ENCODE measurements around the gene ETV6.

DNA sequence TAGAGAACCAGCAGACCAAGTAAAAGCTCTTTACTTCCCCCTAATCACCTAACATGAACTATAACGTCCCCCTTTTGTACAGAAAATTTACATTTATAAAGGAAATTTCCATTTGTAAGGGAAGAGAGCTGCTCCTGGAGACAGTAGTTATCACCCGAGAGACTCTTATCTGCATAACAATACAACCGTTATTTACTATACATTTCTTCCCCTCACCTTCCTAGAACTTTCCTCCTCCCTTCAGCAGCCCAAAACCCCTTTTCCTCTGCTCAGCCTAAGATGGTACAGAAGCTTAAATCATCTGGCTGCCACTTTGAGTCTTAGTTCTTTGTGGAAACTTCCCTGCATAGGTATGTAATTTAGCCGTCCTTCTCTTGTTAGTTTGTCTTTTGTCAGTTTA is 40.4 kb upstream of the ETV6 start:
- TF ChIP-seq, protein P1, sequence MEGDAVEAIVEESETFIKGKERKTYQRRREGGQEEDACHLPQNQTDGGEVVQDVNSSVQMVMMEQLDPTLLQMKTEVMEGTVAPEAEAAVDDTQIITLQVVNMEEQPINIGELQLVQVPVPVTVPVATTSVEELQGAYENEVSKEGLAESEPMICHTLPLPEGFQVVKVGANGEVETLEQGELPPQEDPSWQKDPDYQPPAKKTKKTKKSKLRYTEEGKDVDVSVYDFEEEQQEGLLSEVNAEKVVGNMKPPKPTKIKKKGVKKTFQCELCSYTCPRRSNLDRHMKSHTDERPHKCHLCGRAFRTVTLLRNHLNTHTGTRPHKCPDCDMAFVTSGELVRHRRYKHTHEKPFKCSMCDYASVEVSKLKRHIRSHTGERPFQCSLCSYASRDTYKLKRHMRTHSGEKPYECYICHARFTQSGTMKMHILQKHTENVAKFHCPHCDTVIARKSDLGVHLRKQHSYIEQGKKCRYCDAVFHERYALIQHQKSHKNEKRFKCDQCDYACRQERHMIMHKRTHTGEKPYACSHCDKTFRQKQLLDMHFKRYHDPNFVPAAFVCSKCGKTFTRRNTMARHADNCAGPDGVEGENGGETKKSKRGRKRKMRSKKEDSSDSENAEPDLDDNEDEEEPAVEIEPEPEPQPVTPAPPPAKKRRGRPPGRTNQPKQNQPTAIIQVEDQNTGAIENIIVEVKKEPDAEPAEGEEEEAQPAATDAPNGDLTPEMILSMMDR (conservative IDR thresholded peaks at IDR 0.05 in 1 of 2, IDR thresholded peaks at IDR 0.05 in 1 of 2; ENCODE audit: extremely low read depth in 1 of 2, insufficient read depth in 1 of 2, low read depth in 1 of 2, low read length in 2 of 2), result no peak
- no peak for TF ChIP-seq EZH2 (IDR thresholded peaks at IDR 0.05; ENCODE audit: borderline replicate concordance, low read length)

Data from mammary epithelial cell (primary cell).